Esophagus muscularis mucosa (tissue), 4 donors: ENCODE measurements around the gene TRIP11.

Source experiments
- CTCF ChIP-seq, 3 experiments: fragments of 200-600 bp in 2 of 3; fragments of 450-650 bp in 1 of 3; sonication (generic) in 2 of 3; IDR thresholded peaks; one replicate each; pipeline ENCODE4 v1.5.1; 2017 to 2019; ENCODE audit warnings: antibody characterized with exemption in 3 of 3, mild to moderate bottlenecking in 2 of 3, moderate library complexity in 1 of 3
- EP300 ChIP-seq: sonication (generic); formaldehyde crosslinking; IDR thresholded peaks from one replicate; pipeline ENCODE4 v1.6.1; 2017; ENCODE audit warnings: antibody characterized with exemption
- POLR2AphosphoS5 ChIP-seq, 2 donors: sonication (generic); formaldehyde crosslinking; IDR thresholded peaks; one replicate each; pipeline ENCODE4 v1.6.1; 2017; ENCODE audit warnings: antibody characterized with exemption in 2 of 2

DNA sequence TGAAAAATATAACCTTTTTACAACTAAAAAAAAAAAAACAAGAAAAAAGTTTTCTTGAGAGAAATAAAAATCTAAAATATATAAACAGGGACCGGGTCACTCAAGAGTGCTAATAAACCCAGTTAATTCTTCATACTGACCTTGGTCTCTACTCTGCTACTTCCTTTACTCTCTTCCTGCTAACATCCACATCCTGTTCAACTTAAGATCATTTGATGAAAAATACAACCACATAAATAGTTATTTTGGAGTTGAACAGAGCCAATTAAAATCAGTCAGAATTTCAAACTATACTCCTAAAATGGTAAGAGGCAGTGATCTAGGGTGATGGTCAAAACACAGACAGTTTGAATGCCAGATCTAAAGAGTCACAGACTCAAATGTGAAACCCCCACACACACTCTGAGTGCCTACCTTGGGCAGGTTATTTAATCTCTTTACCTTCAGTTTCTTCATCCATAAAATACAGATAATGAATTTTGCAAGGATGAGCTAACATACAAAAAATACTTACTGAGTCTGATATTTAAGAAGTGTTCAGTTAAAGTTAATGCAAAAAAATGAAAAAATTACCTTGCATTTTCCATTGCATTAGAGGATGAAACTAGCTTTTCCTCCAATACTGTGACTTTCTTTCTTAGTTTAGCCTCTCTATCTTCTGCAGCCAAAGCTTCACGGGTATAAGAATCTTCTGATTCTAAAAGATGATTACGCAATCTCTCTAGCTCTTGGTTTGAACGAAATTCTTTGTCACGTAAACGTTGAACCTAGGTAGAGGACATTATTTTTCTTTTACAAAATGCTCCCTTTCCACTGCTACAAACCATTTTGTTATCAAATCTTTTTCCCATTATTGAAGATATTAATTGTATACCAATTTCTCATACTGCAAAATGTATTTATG is 40.9 kb downstream of the TRIP11 start:
- TF ChIP-seq CTCF (IDR thresholded peaks at IDR 0.05) (no peak), EP300 (no peak), POLR2AphosphoS5 (IDR thresholded peaks at IDR 0.05) (no peak)
